Large intestine (tissue), 3 donors: ENCODE data around the gene SEPTIN12. TPM values are rescaled to one million over a fixed set of nuclear protein-coding genes. Genes with fewer than 3 reads are reported as not detected.
A peak's percentile ranks its signal among the peaks of the same experiment; 100 is the strongest.
"Not testable (repeated sequence)": the region's sequence is repeated elsewhere in the genome, so short reads cannot be mapped to it uniquely, and the experiment has no call there.

Experiments used
- DNase-seq, 2 donors: peaks; one replicate each; pipeline versions ENCODE4 v3.0.0 to v3.0.0-alpha.2; 2013
- H3K27ac ChIP-seq: one replicate; pipeline ENCODE4 v1.5.1; 2013; ENCODE audit warnings: low read length
- H3K27me3 ChIP-seq: 2 replicates; pipeline ENCODE4 v1.6.1; 2013; ENCODE audit warnings: low read length; ENCODE audit not compliant: control insufficient read depth, insufficient read depth
- H3K36me3 ChIP-seq: 2 replicates; pipeline ENCODE4 v1.6.1; 2013; ENCODE audit warnings: low read length; ENCODE audit not compliant: control insufficient read depth, insufficient read depth
- H3K4me1 ChIP-seq: one replicate; pipeline ENCODE4 v1.6.1; 2013; ENCODE audit warnings: low read length; ENCODE audit not compliant: control insufficient read depth, insufficient read depth
- H3K4me3 ChIP-seq: one replicate; pipeline ENCODE4 v1.5.1; 2013; ENCODE audit warnings: low read length
- H3K9me3 ChIP-seq: one replicate; pipeline ENCODE4 v1.6.1; 2013; ENCODE audit warnings: mild to moderate bottlenecking, low read depth, low read length, moderate library complexity; ENCODE audit not compliant: control insufficient read depth
- WGBS: methylation state at CpG from one replicate; pipeline ENCODE4 v1.1.5; 2013; ENCODE audit warnings: low lambda C conversion rate; ENCODE audit not compliant: insufficient coverage; 5-methylcytosine and 5-hydroxymethylcytosine counted together
- polyA plus RNA-seq: library from polyadenylated mRNA; unstranded; fragments of 120-200 nt; gene quantifications from one replicate; pipeline ENCODE4 v1.2.1, GENCODE V29; 2013

Gene SEPTIN12
- polyA plus RNA-seq, 1 donor = not detected

DNA sequence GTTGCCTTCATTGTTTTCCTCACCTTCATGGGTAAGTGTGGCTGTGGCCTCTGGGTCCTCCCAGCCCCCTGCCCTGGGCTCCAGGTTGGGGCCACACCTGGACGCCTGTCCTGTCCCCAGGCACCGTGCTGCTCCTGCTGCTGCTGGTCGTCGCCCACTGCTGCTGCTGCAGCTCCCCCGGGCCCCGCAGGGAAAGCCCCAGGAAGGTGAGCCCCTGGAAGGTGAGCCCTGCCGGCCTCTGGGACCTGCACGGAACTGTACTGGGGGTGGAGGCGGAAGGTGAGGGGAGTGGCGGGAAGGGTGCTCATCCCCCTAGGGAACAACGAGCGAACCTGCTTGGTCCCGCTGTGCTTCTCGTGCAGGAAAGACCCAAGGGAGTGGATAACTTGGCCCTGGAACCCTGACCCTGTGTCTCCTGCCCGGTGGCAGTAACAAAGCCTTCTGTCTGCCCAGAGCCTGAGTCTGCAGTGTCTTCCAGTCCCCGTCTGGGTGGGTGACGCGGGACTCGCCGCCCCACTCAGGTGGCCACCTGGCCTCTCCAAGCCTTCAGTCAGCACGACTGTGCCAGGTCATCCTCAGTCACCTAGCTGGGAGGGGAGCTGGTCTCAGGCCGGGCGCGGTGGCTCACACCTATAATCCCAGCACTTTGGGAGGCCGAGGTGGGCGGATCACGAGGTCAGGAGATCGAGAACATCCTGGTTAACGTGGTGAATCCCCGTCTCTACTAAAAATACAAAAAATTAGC lies 7.9 kb upstream of the SEPTIN12 start:
- H3K9me3 ChIP-seq = no peaks in the 10 kb centered on the region
- no peak for DNase-seq
- no CpG with 5 or more reads among the region's 30 CpGs for WGBS
- H3K27ac ChIP-seq = peak overlapping the region; percentile 63
- peaks cover 28% of the 10 kb centered on the region for H3K4me1 ChIP-seq
- peaks cover 26% of the 10 kb centered on the region for H3K36me3 ChIP-seq
- peak overlapping the region; percentile 66 for H3K4me3 ChIP-seq
- no peaks in the 10 kb centered on the region for H3K27me3 ChIP-seq

DNA sequence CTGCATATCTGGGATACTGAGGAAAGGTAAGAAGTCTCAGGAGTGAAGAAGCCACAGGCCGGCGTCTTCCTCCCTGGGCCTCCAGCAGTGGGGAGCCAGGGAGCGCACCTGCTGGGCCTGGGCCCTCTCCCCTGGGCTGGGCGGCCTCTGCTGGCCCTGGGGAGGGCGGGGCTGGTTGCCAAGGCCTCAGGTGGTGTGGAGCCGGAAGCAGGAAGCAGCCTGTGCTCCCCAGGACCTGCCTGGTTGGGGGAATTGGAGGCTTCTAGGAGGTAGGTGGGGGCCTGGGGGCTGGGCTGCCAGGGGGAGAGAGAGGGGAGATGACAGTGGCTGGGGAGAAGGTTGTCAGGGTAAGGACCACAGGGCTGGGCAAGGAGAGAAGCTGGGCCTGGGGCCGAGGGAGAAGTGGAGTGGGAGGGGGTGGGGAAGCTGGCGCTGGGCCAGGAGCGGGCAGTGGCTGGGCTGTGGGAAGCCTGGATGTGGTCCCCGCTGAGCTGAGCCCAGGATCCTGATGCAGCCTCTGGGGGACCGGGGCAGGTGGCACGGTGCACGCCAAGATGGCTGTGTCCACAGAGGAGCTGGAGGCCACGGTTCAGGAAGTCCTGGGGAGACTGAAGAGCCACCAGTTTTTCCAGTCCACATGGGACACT lies 7.2 kb upstream of the SEPTIN12 start, which contains the start of gene SMIM22:
Gene SMIM22 (plus strand): TSS at position 189 of the 647 bp plus-strand sequence. CDS start 366 bp downstream, at position 555.
- Histone ChIP-seq H3K27ac (peak within 1 kb of the TSS; percentile 63), H3K4me3 (peak within 1 kb of the TSS; percentile 66), H3K9me3 (no peaks in the 10 kb centered on the region), H3K36me3 (peaks cover 26% of the 10 kb centered on the region), H3K27me3 (no peaks in the 10 kb centered on the region), H3K4me1 (peaks cover 21% of the 10 kb centered on the region)
- WGBS = no CpG with 5 or more reads among the region's 14 CpGs
- DNase-seq = peak; percentile 58 to 75

DNA sequence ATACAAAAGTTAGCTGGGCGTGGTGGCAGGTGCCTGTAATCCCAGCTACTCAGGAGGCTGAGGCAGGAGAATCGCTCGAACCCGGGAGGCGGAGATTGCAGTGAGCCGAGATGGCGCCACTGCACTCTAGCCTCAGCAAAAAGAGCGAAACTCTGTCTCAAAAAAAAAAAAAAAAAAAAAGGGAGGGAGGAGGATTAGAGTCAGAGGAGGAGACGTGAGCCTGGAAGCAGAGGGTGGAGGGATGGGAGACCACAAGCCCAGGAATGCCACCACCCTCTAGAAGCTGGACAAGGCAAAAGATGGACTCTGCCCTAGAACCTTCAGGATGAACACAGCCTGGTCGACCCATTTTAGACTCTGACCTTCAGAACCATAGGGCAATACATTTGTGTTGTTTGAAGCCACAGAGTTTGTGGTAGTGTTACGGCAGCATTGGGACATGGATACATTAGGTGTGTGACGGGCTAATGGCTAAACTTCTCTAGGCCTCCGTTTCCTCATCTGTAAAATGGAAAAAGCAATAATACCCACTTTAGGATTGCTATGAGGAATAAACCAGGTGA lies 4.9 kb upstream of the SEPTIN12 start:
- no peak for DNase-seq
- 80% methylated on average over 1 of the region's 13 CpGs for WGBS
- H3K27ac ChIP-seq = no peak overlapping the region
- H3K4me3 ChIP-seq = no peak overlapping the region
- H3K36me3 ChIP-seq = peaks cover 8% of the 10 kb centered on the region
- no peaks in the 10 kb centered on the region for H3K27me3 ChIP-seq
- peaks cover 23% of the 10 kb centered on the region for H3K4me1 ChIP-seq
- H3K9me3 ChIP-seq = no peaks in the 10 kb centered on the region

DNA sequence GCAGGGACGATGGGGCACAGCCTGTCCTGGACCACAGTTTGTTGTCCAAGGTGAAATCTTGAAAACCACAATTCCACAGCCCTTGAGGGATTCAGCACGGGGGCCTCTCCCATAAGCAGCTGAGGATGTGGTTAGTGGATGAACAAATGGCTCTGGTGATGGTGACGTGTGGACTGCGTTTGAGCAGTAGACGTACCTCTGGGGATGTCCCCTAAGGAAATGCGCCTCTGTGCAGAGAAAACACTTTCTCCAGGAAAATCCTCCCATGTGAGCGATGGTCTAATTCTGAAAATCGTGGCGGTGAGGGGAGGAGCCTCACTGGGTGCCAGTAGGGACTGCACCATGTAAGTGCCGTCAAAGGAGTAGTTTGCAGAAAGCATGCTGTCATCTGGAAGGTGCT lies 2.7 kb upstream of the SEPTIN12 start:
- no CpG with 5 or more reads among the region's 10 CpGs for WGBS

DNA sequence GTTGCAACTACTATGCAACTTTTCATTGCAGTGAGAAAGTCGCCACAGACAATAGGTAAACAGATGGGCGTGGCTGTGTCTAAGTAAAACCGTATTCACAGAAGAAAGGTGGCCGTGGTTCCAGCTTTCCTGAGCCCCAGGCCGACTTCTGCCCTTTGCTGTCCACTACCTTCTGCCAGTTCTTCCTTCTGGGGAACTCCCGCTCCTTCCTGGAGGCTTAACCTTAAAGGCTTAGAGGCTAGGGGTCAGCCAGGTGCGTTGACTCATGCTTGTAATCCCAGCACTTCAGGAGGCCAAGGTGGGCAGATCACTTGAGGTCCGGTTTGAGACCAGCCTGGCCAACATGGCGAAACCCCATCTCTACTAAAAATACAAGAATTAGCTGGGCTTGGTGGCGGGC lies 2.1 kb upstream of the SEPTIN12 start:
- Histone ChIP-seq H3K4me1 (peaks cover 17% of the 10 kb centered on the region), H3K4me3 (no peak overlapping the region), H3K27me3 (no peaks in the 10 kb centered on the region), H3K9me3 (no peaks in the 10 kb centered on the region), H3K36me3 (no peaks in the 10 kb centered on the region), H3K27ac (no peak overlapping the region)
- 83% methylated on average over 1 of the region's 10 CpGs for WGBS
- no peak for DNase-seq

More for the DNA sequence above, 2.7 kb upstream of the SEPTIN12 start:
- DNase-seq = no peak
- H3K4me3 ChIP-seq = no peak overlapping the region
- H3K9me3 ChIP-seq = no peaks in the 10 kb centered on the region
- peaks cover 19% of the 10 kb centered on the region for H3K4me1 ChIP-seq
- no peak overlapping the region for H3K27ac ChIP-seq
- H3K27me3 ChIP-seq = no peaks in the 10 kb centered on the region
- no peaks in the 10 kb centered on the region for H3K36me3 ChIP-seq

DNA sequence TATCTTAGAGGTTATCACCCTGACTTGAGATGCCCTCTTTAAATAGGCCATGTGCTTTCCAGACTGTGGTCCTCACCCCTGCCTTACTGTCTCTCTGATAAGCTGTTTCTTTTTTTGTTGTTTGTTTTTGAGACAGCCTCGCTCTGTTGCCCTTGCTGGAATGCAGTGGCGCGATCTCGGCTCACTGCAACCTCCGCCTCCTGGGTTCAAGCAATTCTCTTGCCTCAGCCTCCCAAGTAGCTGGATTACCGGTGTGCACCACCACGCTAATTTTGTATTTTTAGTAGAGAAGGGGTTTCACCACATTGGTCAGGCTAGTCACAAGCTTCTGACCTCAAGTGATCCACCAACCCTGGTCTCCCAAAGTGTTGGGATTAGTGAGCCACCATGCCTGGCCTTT lies 765 bp upstream of the SEPTIN12 start:
- WGBS = no CpG with 5 or more reads among the region's 7 CpGs

DNA sequence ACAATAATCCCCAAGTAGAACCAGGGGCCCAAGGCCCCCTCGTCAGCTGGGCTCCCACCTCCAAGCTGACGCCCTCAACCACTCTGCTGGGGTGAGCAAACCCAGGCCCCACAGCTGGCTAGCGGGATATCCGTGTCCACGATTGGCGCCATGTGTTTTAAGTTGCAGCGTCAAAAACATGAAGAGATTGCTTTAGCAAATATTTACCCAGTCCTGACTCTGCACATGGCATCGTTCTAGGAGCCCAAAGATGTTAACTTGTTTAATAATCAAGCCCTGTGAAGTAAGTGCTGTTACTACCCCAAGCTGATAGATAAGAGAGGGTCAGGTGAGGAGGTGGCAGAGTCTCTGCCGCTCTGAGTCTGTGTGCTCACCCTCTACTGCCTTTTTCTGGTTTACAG lies 344 bp upstream of the SEPTIN12 start:
- peak; percentile 51 to 75 for DNase-seq
- Histone ChIP-seq H3K4me1 (peaks cover 14% of the 10 kb centered on the region), H3K27me3 (no peaks in the 10 kb centered on the region), H3K4me3 (no peak overlapping the region), H3K36me3 (no peaks in the 10 kb centered on the region), H3K27ac (peak overlapping the region; percentile 49), H3K9me3 (no peaks in the 10 kb centered on the region)
- WGBS = no CpG with 5 or more reads among the region's 9 CpGs

More for the DNA sequence above, 765 bp upstream of the SEPTIN12 start:
- peak overlapping the region; percentile 49 for H3K27ac ChIP-seq
- peaks cover 14% of the 10 kb centered on the region for H3K4me1 ChIP-seq
- H3K27me3 ChIP-seq = no peaks in the 10 kb centered on the region
- no peak for DNase-seq
- H3K36me3 ChIP-seq = no peaks in the 10 kb centered on the region
- no peaks in the 10 kb centered on the region for H3K9me3 ChIP-seq
- H3K4me3 ChIP-seq = no peak overlapping the region

DNA sequence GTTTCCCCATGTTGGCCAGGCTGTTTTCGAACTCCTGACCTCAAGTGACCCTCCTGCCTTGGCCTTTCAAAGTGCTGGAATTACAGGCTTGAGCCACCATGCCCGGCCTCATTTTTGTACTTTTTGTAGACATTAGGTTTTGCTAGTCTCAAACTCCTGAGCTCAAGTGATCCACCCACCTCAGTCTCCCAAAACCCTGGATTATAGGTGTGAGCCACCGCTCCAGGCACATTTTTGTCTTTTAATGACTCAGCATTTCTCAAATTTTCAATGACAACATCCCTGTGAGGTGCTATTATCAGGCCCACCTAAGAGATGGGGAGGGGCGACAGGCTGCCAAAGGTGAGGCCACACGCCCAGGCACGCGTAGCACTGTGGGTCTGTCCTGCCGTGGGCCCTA lies 1.1 kb downstream of the SEPTIN12 start:
- Histone ChIP-seq H3K27me3 (no peaks in the 10 kb centered on the region), H3K9me3 (no peaks in the 10 kb centered on the region), H3K36me3 (no peaks in the 10 kb centered on the region), H3K4me1 (peaks cover 14% of the 10 kb centered on the region), H3K4me3 (no peak overlapping the region), H3K27ac (no peak overlapping the region)
- WGBS = no CpG with 5 or more reads among the region's 8 CpGs
- DNase-seq = no peak

DNA sequence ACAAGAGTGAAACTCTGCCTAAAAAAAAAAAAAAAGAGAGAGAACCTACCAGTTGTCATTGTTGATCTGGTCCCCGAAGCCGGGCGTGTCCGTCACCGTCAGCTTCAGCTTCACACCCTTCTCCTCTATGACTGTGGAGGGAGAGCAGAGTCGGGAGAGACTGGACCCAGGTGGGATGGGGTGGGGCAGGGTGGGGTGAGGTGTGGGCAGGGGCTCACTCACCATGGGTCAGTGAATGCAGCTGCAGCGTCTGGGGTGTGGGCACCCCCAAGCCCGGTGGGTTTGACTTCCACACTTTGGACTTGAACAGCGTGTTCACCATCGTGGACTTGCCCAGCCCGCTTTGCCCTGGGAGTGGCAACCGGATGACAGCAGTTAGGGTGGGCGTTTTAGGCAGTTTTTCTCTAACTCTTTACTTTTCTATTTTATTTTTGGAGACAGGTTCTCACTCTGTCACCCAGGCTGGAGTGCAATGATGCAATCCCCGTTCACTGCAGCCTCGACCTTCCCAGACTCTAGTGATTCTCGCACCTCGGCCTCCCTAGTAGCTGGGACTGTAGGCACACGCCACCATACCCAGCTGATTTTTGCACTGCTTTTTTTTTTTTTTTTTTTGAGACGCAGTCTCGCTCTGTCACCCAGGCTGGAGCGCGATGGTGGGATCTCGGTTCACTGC lies 2.2 kb downstream of the SEPTIN12 start:
- no peak for DNase-seq
- Histone ChIP-seq H3K4me1 (peaks cover 14% of the 10 kb centered on the region), H3K4me3 (no peak overlapping the region), H3K36me3 (no peaks in the 10 kb centered on the region), H3K27ac (no peak overlapping the region), H3K9me3 (no peaks in the 10 kb centered on the region), H3K27me3 (no peaks in the 10 kb centered on the region)
- no CpG with 5 or more reads among the region's 23 CpGs for WGBS

DNA sequence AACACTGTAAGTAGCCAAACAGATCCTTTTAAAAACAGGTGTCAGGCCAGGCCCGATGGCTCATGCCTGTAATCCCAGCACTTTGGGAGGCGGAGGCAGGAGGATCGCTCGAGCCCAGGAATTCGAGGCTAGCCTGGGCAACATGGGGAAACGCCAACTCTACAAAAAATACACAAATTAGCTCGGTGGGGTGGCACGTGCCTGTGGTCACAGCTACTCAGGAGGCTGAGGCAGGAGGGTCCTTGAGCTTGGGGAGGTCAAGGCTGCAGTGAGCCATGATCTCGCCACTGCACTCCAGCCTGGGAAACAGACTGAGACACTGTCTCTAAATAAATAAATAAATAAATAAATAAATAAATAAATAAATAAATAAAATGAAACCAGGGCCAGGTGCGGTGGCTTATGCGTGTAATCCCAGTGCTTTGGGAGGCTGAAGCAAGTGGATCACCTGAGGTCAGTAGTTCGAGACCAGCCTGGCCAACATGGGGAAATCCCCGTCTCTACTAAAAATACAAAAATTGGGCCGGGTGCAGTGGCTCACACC lies 3.6 kb downstream of the SEPTIN12 start:
- not testable (repeated sequence) for H3K27ac ChIP-seq, H3K4me3 ChIP-seq, H3K9me3 ChIP-seq, DNase-seq, H3K36me3 ChIP-seq, H3K27me3 ChIP-seq
- 100% methylated on average over 2 of the region's 14 CpGs for WGBS
- peaks cover 14% of the 10 kb centered on the region for H3K4me1 ChIP-seq
